Activated CD4-positive, alpha-beta T cell treated with anti-CD3 and anti-CD28 coated beads, Interleukin-2, amount 50 U/mL, for 1 hour (primary cell): ENCODE results near the gene IZUMO4.
"Not testable (repeated sequence)": the region's sequence is repeated elsewhere in the genome, so short reads cannot be mapped to it uniquely, and the experiment has no call there.

ENCODE experiments used
- DNase-seq: peaks from one replicate; pipeline ENCODE4 v3.0.0-alpha.2; 2020

The IZUMO4 gene

GRCh38 chr19:2083174-2083854 lies 13.4 kb upstream of the IZUMO4 start:
- peak; percentile 68 for DNase-seq

- DNase-seq, result peak; percentile 90
Observed at GRCh38 chr19:2084993-2085720, 11.6 kb upstream of the IZUMO4 start.

GRCh38 chr19:2086695-2087620 lies 9.8 kb upstream of the IZUMO4 start:
- not testable (repeated sequence) for DNase-seq

- DNase-seq, result no peak
Observed at GRCh38 chr19:2087621-2088100, 9.1 kb upstream of the IZUMO4 start.

- no peak for DNase-seq
Observed at GRCh38 chr19:2089001-2089711, 7.6 kb upstream of the IZUMO4 start.

GRCh38 chr19:2089727-2090053 lies 7.0 kb upstream of the IZUMO4 start:
- DNase-seq, result no peak

- not testable (repeated sequence) for DNase-seq
Observed at GRCh38 chr19:2091926-2092525, 4.7 kb upstream of the IZUMO4 start.

GRCh38 chr19:2096034-2096479 lies 658 bp upstream of the IZUMO4 start, which contains the start of gene MOB3A:
Gene MOB3A (minus strand): TSS chr19:2096326. CDS start chr19:2078560, 17,766 bp downstream.
- DNase-seq, result peak; percentile 82

GRCh38 chr19:2097203-2097885 lies 629 bp downstream of the IZUMO4 start:
- peak; percentile 38 for DNase-seq

GRCh38 chr19:2097886-2098327 lies 1.2 kb downstream of the IZUMO4 start:
- no peak for DNase-seq

- DNase-seq, result no peak
Observed at GRCh38 chr19:2099054-2099501, 2.4 kb downstream of the IZUMO4 start.

GRCh38 chr19:2099937-2100718 lies 3.4 kb downstream of the IZUMO4 start:
- DNase-seq, result no peak

GRCh38 chr19:2100719-2101061 lies 4.0 kb downstream of the IZUMO4 start:
- DNase-seq, result no peak

- DNase-seq, result no peak
Observed at GRCh38 chr19:2101417-2102335, 5.0 kb downstream of the IZUMO4 start.

GRCh38 chr19:2103045-2103707 lies 6.5 kb downstream of the IZUMO4 start:
- DNase-seq, result no peak

- no peak for DNase-seq
Observed at GRCh38 chr19:2108251-2109016, 11.7 kb downstream of the IZUMO4 start.

- DNase-seq, result no peak
Observed at GRCh38 chr19:2109046-2109864, 12.5 kb downstream of the IZUMO4 start.
